Ovary (tissue), 3 donors: Measurements from ENCODE around the gene ZNF317.

ENCODE experiments used
- CTCF ChIP-seq, 3 donors: fragments of 450-650 bp in 2 of 3; fragments of 200-600 bp in 1 of 3; IDR thresholded peaks; one replicate each; pipeline versions ENCODE4 v1.5.1 to v1.8.0; 2016 to 2022; ENCODE audit warnings: antibody characterized with exemption in 3 of 3, mild to moderate bottlenecking in 1 of 3
- POLR2A ChIP-seq: fragments of 450-650 bp; IDR thresholded peaks from one replicate; pipeline ENCODE4 v1.6.1; 2017; ENCODE audit warnings: antibody characterized with exemption, mild to moderate bottlenecking, moderate library complexity
- donor health status: DM: no; HTN: no; CAD: no.

GRCh38 chr19:9155591-9155990, 15.4 kb downstream of the ZNF317 start:
- no peak for TF ChIP-seq POLR2A
- TF ChIP-seq CTCF (IDR thresholded peaks at IDR 0.05) = no peak
